Cardiac muscle cell (in vitro differentiated cells and primary cell): ENCODE results near the gene SULT1A2. TPM values are rescaled to one million over a fixed set of nuclear protein-coding genes. Genes with fewer than 3 reads are reported as not detected.
"Not testable (repeated sequence)": the region's sequence is repeated elsewhere in the genome, so short reads cannot be mapped to it uniquely, and the experiment has no call there.

Experiments used
- DNase-seq, 2 donors: peaks; one replicate each; pipeline versions ENCODE4 v3.0.0 to v3.0.0-alpha.2; 2010 to 2017; ENCODE audit warnings: low read depth in 1 of 2, low spot score in 1 of 2
- H3K27ac ChIP-seq: fragments of 200-600 bp; sonication (generic); 2 replicates; pipeline ENCODE4 v1.5.1; 2016
- H3K27me3 ChIP-seq: fragments of 200-600 bp; sonication (generic); 2 replicates; pipeline ENCODE4 v1.6.0; 2016; ENCODE audit warnings: control low read depth
- H3K36me3 ChIP-seq: fragments of 200-600 bp; sonication (generic); 2 replicates; pipeline ENCODE4 v1.5.1; 2016; ENCODE audit warnings: control low read depth
- H3K4me1 ChIP-seq: fragments of 200-600 bp; sonication (generic); 2 replicates; pipeline ENCODE4 v1.8.1; 2017; ENCODE audit warnings: low read depth, mild to moderate bottlenecking, mixed run types
- H3K4me3 ChIP-seq: fragments of 200-600 bp; sonication (generic); 2 replicates; pipeline ENCODE4 v1.5.1; 2016; ENCODE audit warnings: mild to moderate bottlenecking
- H3K9me3 ChIP-seq: fragments of 200-600 bp; sonication (generic); 2 replicates; pipeline ENCODE4 v1.5.1; 2017; ENCODE audit warnings: low read depth, mild to moderate bottlenecking, control low read depth
- CTCF ChIP-seq: IDR thresholded peaks from 2 replicates; pipeline ENCODE4 v1.5.1; 2012; ENCODE audit warnings: low read depth, mild to moderate bottlenecking, low read length
- polyA plus RNA-seq: library from polyadenylated mRNA; unstranded; fragments of >200 nt; fragmentation: Nextera tagmentation; extraction: Ambion mirVana; gene quantifications from 2 replicates; pipeline ENCODE4 v1.2.1, GENCODE V29; 2016
- total RNA-seq: library from RNA; depleted of rRNA; stranded (reverse); fragments of >200 nt; gene quantifications from 2 replicates; pipeline ENCODE4 v1.2.3, GENCODE V29; 2016

Gene SULT1A2
- total RNA-seq (0.67 and 1.6 TPM in 2 replicates), polyA plus RNA-seq (0.83 and 5.4 TPM in 2 replicates)

GRCh38 chr16:28596840-28597691 is at the start of gene SULT1A2:
TSS of gene SULT1A2 (minus strand) at chr16:28597050. CDS start at chr16:28595930, 1,120 bp downstream.
- peak; percentile 46 to 56 for DNase-seq
- Histone ChIP-seq H3K27ac (peak within 1 kb of the TSS; percentile 82), H3K9me3 (no peaks in the 10 kb centered on the region), H3K36me3 (no peaks in the 10 kb centered on the region), H3K27me3 (no peaks in the 10 kb centered on the region), H3K4me1 (peaks cover 19% of the 10 kb centered on the region), H3K4me3 (no peak within 1 kb of the TSS)
- no peak for TF ChIP-seq CTCF

- not testable (repeated sequence) for H3K27me3 ChIP-seq, H3K4me3 ChIP-seq, H3K36me3 ChIP-seq, H3K9me3 ChIP-seq, H3K27ac ChIP-seq, DNase-seq, H3K4me1 ChIP-seq
These were observed 43.1 kb upstream of the SULT1A2 start for GRCh38 chr16:28639959-28640358.

GRCh38 chr16:28638359-28638758 is 41.5 kb upstream of the SULT1A2 start:
- not testable (repeated sequence) for H3K4me1 ChIP-seq, DNase-seq, H3K4me3 ChIP-seq, H3K27me3 ChIP-seq, H3K36me3 ChIP-seq, H3K27ac ChIP-seq, H3K9me3 ChIP-seq

GRCh38 chr16:28637765-28638164 is 40.9 kb upstream of the SULT1A2 start, which contains the start of gene NPIPB8:
TSS of gene NPIPB8 (plus strand) at chr16:28638065. CDS start at chr16:28638361, 296 bp downstream.
- H3K27me3 ChIP-seq, H3K27ac ChIP-seq: not testable (repeated sequence)

GRCh38 chr16:28636093-28636823 is 39.4 kb upstream of the SULT1A2 start:
- not testable (repeated sequence) for H3K27me3 ChIP-seq, H3K4me1 ChIP-seq, H3K9me3 ChIP-seq, H3K27ac ChIP-seq, H3K36me3 ChIP-seq, H3K4me3 ChIP-seq
- DNase-seq = peak in 1 of 2 donors; percentile 83

More at GRCh38 chr16:28637765-28638164, 40.9 kb upstream of the SULT1A2 start, which contains the start of gene NPIPB8:
- H3K4me3 ChIP-seq, H3K9me3 ChIP-seq, DNase-seq, H3K4me1 ChIP-seq, H3K36me3 ChIP-seq: not testable (repeated sequence)

GRCh38 chr16:28630905-28631304 is 34.1 kb upstream of the SULT1A2 start:
- not testable (repeated sequence) for H3K9me3 ChIP-seq, H3K36me3 ChIP-seq, DNase-seq, H3K4me3 ChIP-seq, H3K27me3 ChIP-seq, H3K4me1 ChIP-seq, H3K27ac ChIP-seq

- TF ChIP-seq CTCF = no peak
- H3K36me3 ChIP-seq = no peaks in the 10 kb centered on the region
- no peak overlapping the region for H3K4me3 ChIP-seq
- H3K4me1 ChIP-seq = peaks cover 9% of the 10 kb centered on the region
- H3K27ac ChIP-seq = no peak overlapping the region
- H3K9me3 ChIP-seq = no peaks in the 10 kb centered on the region
- DNase-seq = peak in 1 of 2 donors; percentile 44
- no peaks in the 10 kb centered on the region for H3K27me3 ChIP-seq
These were observed 26.4 kb upstream of the SULT1A2 start for GRCh38 chr16:28623172-28623711.

GRCh38 chr16:28622532-28623171 is 25.8 kb upstream of the SULT1A2 start:
- not testable (repeated sequence) for H3K9me3 ChIP-seq, H3K4me1 ChIP-seq, H3K27ac ChIP-seq, DNase-seq, H3K27me3 ChIP-seq, H3K36me3 ChIP-seq, H3K4me3 ChIP-seq
